GM21360 (cell line): ENCODE results near the gene SMIM10.
"Not testable (repeated sequence)": the region's sequence is repeated elsewhere in the genome, so short reads cannot be mapped to it uniquely, and the experiment has no call there.

ENCODE experiments used
- ATAC-seq: cut with Tn5 transposase; IDR thresholded peaks from one replicate; pipeline ENCODE4 v1.9.1; 2021; ENCODE audit warnings: mild to moderate bottlenecking, moderate library complexity; ENCODE audit not compliant: unreplicated experiment

Gene SMIM10

GRCh38 chrX:135009838-135010237 is 19.0 kb downstream of the SMIM10 start:
- ATAC-seq = no peak

GRCh38 chrX:135010921-135011320 is 20.1 kb downstream of the SMIM10 start:
- no peak for ATAC-seq

- ATAC-seq = no peak
These were observed 24.9 kb downstream of the SMIM10 start for GRCh38 chrX:135015523-135016245.

GRCh38 chrX:135019890-135020289 is 29.1 kb downstream of the SMIM10 start:
- not testable (repeated sequence) for ATAC-seq

- ATAC-seq = not testable (repeated sequence)
These were observed 33.0 kb downstream of the SMIM10 start for GRCh38 chrX:135023791-135024190.

GRCh38 chrX:135024526-135024925 is 33.7 kb downstream of the SMIM10 start:
- no peak for ATAC-seq

GRCh38 chrX:135030207-135030963 is 39.6 kb downstream of the SMIM10 start:
- not testable (repeated sequence) for ATAC-seq

- not testable (repeated sequence) for ATAC-seq
These were observed 50.6 kb downstream of the SMIM10 start for GRCh38 chrX:135041149-135042123.
